ENCODE results near the gene CLOCK. TPM values are rescaled to one million over a fixed set of nuclear protein-coding genes. Genes with fewer than 3 reads are reported as not detected.

CLOCK gene
- total RNA-seq, 1 experiment from 2014 or later = 9.5 TPM

GRCh38 chr4:55466001-55466400, 80.7 kb downstream of the CLOCK start:
- H3K27me3 Mint-ChIP-seq (ENCODE audit: insufficient read depth, unreplicated experiment) = no peaks in the 10 kb centered on the region
- no peaks in the 10 kb centered on the region for H3K4me1 Mint-ChIP-seq (ENCODE audit: low read depth, unreplicated experiment)
- intact Hi-C loops (cut with micrococcal nuclease; ENCODE audit: unreplicated experiment) = no loop called here
- ChIA-PET POLR2A (no interaction called here), CTCF (no interaction called here)
- H3K27me3 ChIP-seq (replicated peaks; ENCODE audit: control insufficient read depth, insufficient read depth, low read length) = no peaks in the 10 kb centered on the region
- no peak for DNase-seq
- H3K4me3 ChIP-seq (ENCODE audit: low read depth, low read length) = no peak overlapping the region
- no peaks in the 10 kb centered on the region for H3K9me3 Mint-ChIP-seq (ENCODE audit: unreplicated experiment)
- H3K27ac Mint-ChIP-seq (ENCODE audit: unreplicated experiment) = no peak overlapping the region
- no TSS peak for BruUV-seq (replicated peaks)
- no peaks in the 10 kb centered on the region for H3K4me1 ChIP-seq
- H3K36me3 Mint-ChIP-seq (ENCODE audit: insufficient read depth, unreplicated experiment) = peaks cover 5% of the 10 kb centered on the region
- H3K36me3 ChIP-seq (ENCODE audit: control insufficient read depth, insufficient read depth, low read length) = no peaks in the 10 kb centered on the region; the same call in 1 of the 2 replicates
- TF ChIP-seq, protein P1, sequence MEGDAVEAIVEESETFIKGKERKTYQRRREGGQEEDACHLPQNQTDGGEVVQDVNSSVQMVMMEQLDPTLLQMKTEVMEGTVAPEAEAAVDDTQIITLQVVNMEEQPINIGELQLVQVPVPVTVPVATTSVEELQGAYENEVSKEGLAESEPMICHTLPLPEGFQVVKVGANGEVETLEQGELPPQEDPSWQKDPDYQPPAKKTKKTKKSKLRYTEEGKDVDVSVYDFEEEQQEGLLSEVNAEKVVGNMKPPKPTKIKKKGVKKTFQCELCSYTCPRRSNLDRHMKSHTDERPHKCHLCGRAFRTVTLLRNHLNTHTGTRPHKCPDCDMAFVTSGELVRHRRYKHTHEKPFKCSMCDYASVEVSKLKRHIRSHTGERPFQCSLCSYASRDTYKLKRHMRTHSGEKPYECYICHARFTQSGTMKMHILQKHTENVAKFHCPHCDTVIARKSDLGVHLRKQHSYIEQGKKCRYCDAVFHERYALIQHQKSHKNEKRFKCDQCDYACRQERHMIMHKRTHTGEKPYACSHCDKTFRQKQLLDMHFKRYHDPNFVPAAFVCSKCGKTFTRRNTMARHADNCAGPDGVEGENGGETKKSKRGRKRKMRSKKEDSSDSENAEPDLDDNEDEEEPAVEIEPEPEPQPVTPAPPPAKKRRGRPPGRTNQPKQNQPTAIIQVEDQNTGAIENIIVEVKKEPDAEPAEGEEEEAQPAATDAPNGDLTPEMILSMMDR (IDR thresholded peaks at IDR 0.05; ENCODE audit: insufficient read depth in 1 of 2, low read depth in 1 of 2, low read length in 1 of 2, severe bottlenecking in 1 of 2, unreplicated experiment in 1 of 2) = no peak
- H3K9me3 ChIP-seq = no peaks in the 10 kb centered on the region; the same call in 1 of the 2 replicates
- H3K4me3 Mint-ChIP-seq (ENCODE audit: unreplicated experiment) = no peak overlapping the region

DNA sequence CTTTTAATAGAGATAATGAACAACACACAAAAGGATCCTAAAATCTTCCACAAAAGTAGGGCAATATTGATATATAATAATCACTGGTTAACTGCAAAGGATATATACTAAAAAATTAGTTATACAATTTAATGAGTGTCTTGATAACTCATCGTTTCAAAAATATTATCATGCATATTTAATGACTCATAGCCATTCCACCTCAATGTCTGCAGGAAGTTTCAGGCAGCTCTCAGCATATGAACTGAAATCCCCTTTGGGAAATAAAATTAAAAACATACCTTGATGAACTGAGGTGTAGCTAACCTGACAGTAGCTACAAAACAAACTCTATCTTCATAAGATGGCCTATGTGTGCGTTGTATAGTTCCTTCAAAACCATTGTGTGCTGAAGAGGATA, 88.1 kb downstream of the CLOCK start:
- Histone ChIP-seq H3K4me1 (no peaks in the 10 kb centered on the region), H3K4me3 (ENCODE audit: low read depth, low read length) (no peak overlapping the region), H3K36me3 (ENCODE audit: control insufficient read depth, insufficient read depth, low read length) (no peaks in the 10 kb centered on the region; the same call in 1 of the 2 replicates), H3K9me3 (no peaks in the 10 kb centered on the region), H3K27me3 (replicated peaks; ENCODE audit: control insufficient read depth, insufficient read depth, low read length) (no peaks in the 10 kb centered on the region)
- BruUV-seq (replicated peaks) = no TSS peak
- Mint-ChIP-seq H3K4me3 (ENCODE audit: unreplicated experiment) (no peak overlapping the region), H3K36me3 (ENCODE audit: insufficient read depth, unreplicated experiment) (peaks cover 5% of the 10 kb centered on the region), H3K27ac (ENCODE audit: unreplicated experiment) (no peak overlapping the region), H3K4me1 (ENCODE audit: low read depth, unreplicated experiment) (no peaks in the 10 kb centered on the region), H3K9me3 (ENCODE audit: unreplicated experiment) (no peaks in the 10 kb centered on the region), H3K27me3 (ENCODE audit: insufficient read depth, unreplicated experiment) (no peaks in the 10 kb centered on the region)
- TF ChIP-seq, protein P1 (IDR thresholded peaks at IDR 0.05; ENCODE audit: insufficient read depth in 1 of 2, low read depth in 1 of 2, low read length in 1 of 2, severe bottlenecking in 1 of 2, unreplicated experiment in 1 of 2) = no peak
- DNase-seq = no peak
- intact Hi-C loops (cut with micrococcal nuclease; ENCODE audit: unreplicated experiment) = no loop called here
- POLR2A ChIA-PET = no interaction called here
- CTCF ChIA-PET = no interaction called here

DNA sequence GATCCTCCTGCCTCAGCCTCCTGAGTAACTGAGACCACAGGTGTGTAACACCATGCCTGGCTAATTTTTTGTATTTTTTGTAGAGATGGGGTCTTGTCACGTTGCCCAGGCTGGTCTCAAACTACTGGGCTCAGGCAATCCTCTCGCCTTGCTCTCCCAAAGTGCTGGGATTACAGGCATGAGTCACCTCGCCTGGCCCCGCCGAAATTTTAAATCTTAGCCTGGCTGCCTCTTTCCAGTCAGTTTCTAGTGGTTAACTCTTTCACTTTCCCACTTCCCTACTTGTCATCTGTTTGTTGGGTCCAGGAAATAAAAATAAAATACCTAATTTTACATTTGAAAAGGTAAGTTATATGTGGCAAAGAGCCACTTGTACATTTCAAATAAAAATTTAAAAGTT, 88.5 kb downstream of the CLOCK start:
- Histone ChIP-seq H3K4me3 (ENCODE audit: low read depth, low read length) (no peak overlapping the region), H3K36me3 (ENCODE audit: control insufficient read depth, insufficient read depth, low read length) (no peaks in the 10 kb centered on the region; the same call in 1 of the 2 replicates), H3K9me3 (no peaks in the 10 kb centered on the region), H3K27me3 (replicated peaks; ENCODE audit: control insufficient read depth, insufficient read depth, low read length) (no peaks in the 10 kb centered on the region), H3K4me1 (no peaks in the 10 kb centered on the region)
- TF ChIP-seq, protein P1 (IDR thresholded peaks at IDR 0.05; ENCODE audit: insufficient read depth in 1 of 2, low read depth in 1 of 2, low read length in 1 of 2, severe bottlenecking in 1 of 2, unreplicated experiment in 1 of 2) = no peak
- H3K4me1 Mint-ChIP-seq (ENCODE audit: low read depth, unreplicated experiment) = no peaks in the 10 kb centered on the region
- no TSS peak for BruUV-seq (replicated peaks)
- intact Hi-C loops (cut with micrococcal nuclease; ENCODE audit: unreplicated experiment) = no loop called here
- no peak for DNase-seq
- no peaks in the 10 kb centered on the region for H3K27me3 Mint-ChIP-seq (ENCODE audit: insufficient read depth, unreplicated experiment)
- H3K4me3 Mint-ChIP-seq (ENCODE audit: unreplicated experiment) = no peak overlapping the region
- no peaks in the 10 kb centered on the region for H3K9me3 Mint-ChIP-seq (ENCODE audit: unreplicated experiment)
- POLR2A ChIA-PET = no interaction called here
- H3K27ac Mint-ChIP-seq (ENCODE audit: unreplicated experiment) = no peak overlapping the region
- CTCF ChIA-PET = no interaction called here
- peaks cover 5% of the 10 kb centered on the region for H3K36me3 Mint-ChIP-seq (ENCODE audit: insufficient read depth, unreplicated experiment)
